Neural progenitor cell (in vitro differentiated cells): ENCODE results near the gene XPNPEP3. TPM values are rescaled to one million over a fixed set of nuclear protein-coding genes. Genes with fewer than 3 reads are reported as not detected.
A peak's percentile ranks its signal among the peaks of the same experiment; 100 is the strongest.

Experiments used
- DNase-seq: peaks from one replicate; pipeline ENCODE4 v3.0.0-alpha.2; 2016; ENCODE audit warnings: low spot score
- H2AFZ ChIP-seq: fragments of 200-600 bp; sonication (generic); replicated peaks from 2 replicates; pipeline ENCODE4 v1.6.1; 2016; ENCODE audit warnings: antibody characterized with exemption
- H3F3A ChIP-seq: fragments of 200-600 bp; sonication (generic); 2 replicates; pipeline ENCODE4 v1.6.1; 2016; ENCODE audit warnings: antibody characterized with exemption, low read depth
- H3K27ac ChIP-seq: fragments of 200-600 bp; sonication (generic); 2 replicates; pipeline ENCODE4 v1.5.1; 2016; ENCODE audit warnings: mild to moderate bottlenecking
- H3K27me3 ChIP-seq: fragments of 200-600 bp; sonication (generic); 2 replicates; pipeline ENCODE4 v1.6.1; 2016; ENCODE audit warnings: mild to moderate bottlenecking, moderate library complexity
- H3K36me3 ChIP-seq: fragments of 200-600 bp; sonication (generic); 2 replicates; pipeline ENCODE4 v1.5.1; 2016
- H3K4me1 ChIP-seq: fragments of 200-600 bp; sonication (generic); 2 replicates; pipeline ENCODE4 v1.6.1; 2016; ENCODE audit warnings: mixed run types
- H3K4me2 ChIP-seq: fragments of 200-600 bp; sonication (generic); 2 replicates; pipeline ENCODE4 v1.6.1; 2016
- H3K4me3 ChIP-seq: fragments of 200-600 bp; sonication (generic); 2 replicates; pipeline ENCODE4 v1.5.1; 2016
- H3K79me2 ChIP-seq: fragments of 200-600 bp; sonication (generic); 2 replicates; pipeline ENCODE4 v1.6.1; 2016; ENCODE audit warnings: low read depth
- H3K9ac ChIP-seq: fragments of 200-600 bp; sonication (generic); 2 replicates; pipeline ENCODE4 v1.6.1; 2016
- H3K9me3 ChIP-seq: fragments of 200-600 bp; sonication (generic); 2 replicates; pipeline ENCODE4 v1.5.1; 2016; ENCODE audit warnings: low read depth
- H4K20me1 ChIP-seq: fragments of 200-600 bp; sonication (generic); 2 replicates; pipeline ENCODE4 v1.6.1; 2016; ENCODE audit warnings: low read depth
- H3K27ac Mint-ChIP-seq: 3 replicates; pipeline ENCODE4 v1.8.0; 2021; ENCODE audit warnings: mixed read lengths
- H3K27me3 Mint-ChIP-seq: 2 replicates; pipeline ENCODE4 v1.8.0; 2022; ENCODE audit warnings: low read depth, mild to moderate bottlenecking, inconsistent platforms, moderate library complexity, mixed read lengths; ENCODE audit not compliant: insufficient read depth
- H3K36me3 Mint-ChIP-seq: 3 replicates; pipeline ENCODE4 v1.8.0; 2021; ENCODE audit warnings: mixed read lengths
- H3K4me1 Mint-ChIP-seq: 3 replicates; pipeline ENCODE4 v1.8.0; 2021; ENCODE audit warnings: mixed read lengths
- H3K4me3 Mint-ChIP-seq: 3 replicates; pipeline ENCODE4 v1.8.0; 2021; ENCODE audit warnings: mild to moderate bottlenecking, moderate library complexity, mixed read lengths
- H3K9me3 Mint-ChIP-seq: 3 replicates; pipeline ENCODE4 v1.8.0; 2020; ENCODE audit warnings: mixed read lengths
- CTCF ChIP-seq: fragments of 200-600 bp; sonication (generic); IDR thresholded peaks from 2 replicates; pipeline ENCODE4 v1.5.1; 2017; ENCODE audit warnings: antibody characterized with exemption, mild to moderate bottlenecking
- EZH2 ChIP-seq: fragments of 200-600 bp; sonication (generic); IDR thresholded peaks from 2 replicates; pipeline ENCODE4 v1.6.1; 2017; ENCODE audit warnings: antibody characterized with exemption, mild to moderate bottlenecking, moderate library complexity
- EZH2phosphoT487 ChIP-seq: fragments of 200-600 bp; sonication (generic); IDR thresholded peaks from 2 replicates; pipeline ENCODE4 v1.6.1; 2017; ENCODE audit warnings: antibody characterized with exemption
- total RNA-seq: library from RNA; depleted of rRNA; stranded (reverse); fragments of >200 nt; gene quantifications from 2 replicates; pipeline ENCODE4 v1.2.3, GENCODE V29; 2015; ENCODE audit warnings: low replicate concordance

XPNPEP3 gene
- total RNA-seq, 1 donor from 2014 or later, result 21.4 TPM

GRCh38 chr22:40853333-40853732 is 3.6 kb upstream of the XPNPEP3 start:
- H3K4me1 Mint-ChIP-seq, result peaks cover 42% of the 10 kb centered on the region
- H2AFZ ChIP-seq, result no peak overlapping the region
- no peaks in the 10 kb centered on the region for H3K27me3 Mint-ChIP-seq
- no peaks in the 10 kb centered on the region for H3K27me3 ChIP-seq
- no peak for TF ChIP-seq EZH2phosphoT487
- TF ChIP-seq EZH2, result no peak
- no peak for TF ChIP-seq CTCF
- peaks cover 4% of the 10 kb centered on the region for H3K36me3 Mint-ChIP-seq
- peaks cover 10% of the 10 kb centered on the region for H3F3A ChIP-seq
- peak overlapping the region; percentile 97 for H3K9ac ChIP-seq
- peaks cover 6% of the 10 kb centered on the region for H3K36me3 ChIP-seq
- peaks cover 33% of the 10 kb centered on the region for H3K4me1 ChIP-seq
- no peak for DNase-seq
- peak overlapping the region; percentile 92 for H3K27ac Mint-ChIP-seq
- H3K79me2 ChIP-seq, result peaks cover 95% of the 10 kb centered on the region
- no peaks in the 10 kb centered on the region for H3K9me3 ChIP-seq
- no peak overlapping the region for H3K4me3 ChIP-seq
- no peaks in the 10 kb centered on the region for H3K9me3 Mint-ChIP-seq
- peak overlapping the region; percentile 96 for H3K4me2 ChIP-seq
- H4K20me1 ChIP-seq, result peaks cover 62% of the 10 kb centered on the region
- no peak overlapping the region for H3K27ac ChIP-seq
- H3K4me3 Mint-ChIP-seq, result no peak overlapping the region

GRCh38 chr22:40853961-40854360 is 3.0 kb upstream of the XPNPEP3 start:
- DNase-seq, result no peak
- Histone ChIP-seq H3K4me3 (peak overlapping the region; percentile 89), H3K9ac (peak overlapping the region; percentile 97), H2AFZ (no peak overlapping the region), H3K9me3 (no peaks in the 10 kb centered on the region), H3K4me1 (peaks cover 33% of the 10 kb centered on the region), H3K4me2 (peak overlapping the region; percentile 96), H3K36me3 (no peaks in the 10 kb centered on the region), H3K27me3 (no peaks in the 10 kb centered on the region), H3K79me2 (peaks cover 95% of the 10 kb centered on the region), H4K20me1 (peaks cover 62% of the 10 kb centered on the region), H3F3A (peaks cover 10% of the 10 kb centered on the region), H3K27ac (no peak overlapping the region)
- H3K36me3 Mint-ChIP-seq, result peaks cover 4% of the 10 kb centered on the region
- H3K27ac Mint-ChIP-seq, result peak overlapping the region; percentile 76
- no peaks in the 10 kb centered on the region for H3K27me3 Mint-ChIP-seq
- peak overlapping the region; percentile 74 for H3K4me3 Mint-ChIP-seq
- TF ChIP-seq CTCF, result no peak
- H3K9me3 Mint-ChIP-seq, result no peaks in the 10 kb centered on the region
- peaks cover 44% of the 10 kb centered on the region for H3K4me1 Mint-ChIP-seq

GRCh38 chr22:40855071-40855978 is 1.6 kb upstream of the XPNPEP3 start:
- peak overlapping the region; percentile 66 for H3K27ac Mint-ChIP-seq
- DNase-seq, result peak; percentile 8
- H3K9me3 Mint-ChIP-seq, result no peaks in the 10 kb centered on the region
- Histone ChIP-seq H3K4me3 (peak overlapping the region; percentile 89), H3K27ac (peak overlapping the region; percentile 98), H3K36me3 (no peaks in the 10 kb centered on the region), H2AFZ (no peak overlapping the region), H3F3A (peaks cover 10% of the 10 kb centered on the region), H3K79me2 (peaks cover 95% of the 10 kb centered on the region), H3K4me1 (peaks cover 33% of the 10 kb centered on the region), H4K20me1 (peaks cover 54% of the 10 kb centered on the region), H3K27me3 (no peaks in the 10 kb centered on the region), H3K4me2 (peak overlapping the region; percentile 96), H3K9me3 (no peaks in the 10 kb centered on the region), H3K9ac (peak overlapping the region; percentile 97)
- no peaks in the 10 kb centered on the region for H3K27me3 Mint-ChIP-seq
- H3K4me1 Mint-ChIP-seq, result peaks cover 45% of the 10 kb centered on the region
- H3K4me3 Mint-ChIP-seq, result peak overlapping the region; percentile 99
- no peak for TF ChIP-seq CTCF
- TF ChIP-seq EZH2phosphoT487, result no peak
- TF ChIP-seq EZH2, result no peak
- peaks cover 2% of the 10 kb centered on the region for H3K36me3 Mint-ChIP-seq
